ENCODE data around the gene MYL5.

- TF ChIP-seq RFX5 (IDR thresholded peaks at IDR 0.05; ENCODE audit: low read depth, low read length) (no peak), SP1 (IDR thresholded peaks at IDR 0.05; ENCODE audit: low read depth, low read length) (no peak), STAT1 (conservative IDR thresholded peaks at IDR 0.05) (no peak), POLR2AphosphoS5 (IDR thresholded peaks at IDR 0.05; ENCODE audit: low read length) (no peak), CTCF (IDR thresholded peaks at IDR 0.05 in 2 of 3, conservative IDR thresholded peaks at IDR 0.05 in 1 of 3; ENCODE audit: control insufficient read depth in 2 of 3, extremely low read depth in 1 of 3, insufficient read depth in 1 of 3, low read depth in 3 of 3, low read length in 3 of 3) (no peak), CEBPB (IDR thresholded peaks at IDR 0.05; ENCODE audit: borderline replicate concordance in 1 of 2, low read depth in 2 of 2, low read length in 2 of 2) (no peak), ZBED1 (IDR thresholded peaks at IDR 0.05; ENCODE audit: borderline replicate concordance) (no peak), ZBTB33 (IDR thresholded peaks at IDR 0.05) (no peak), TCF3 (IDR thresholded peaks at IDR 0.05; ENCODE audit: borderline replicate concordance, insufficient read depth, low read depth, low read length) (no peak), ZNF384 (IDR thresholded peaks at IDR 0.05; ENCODE audit: borderline replicate concordance, low read depth, low read length) (no peak), SIN3A (IDR thresholded peaks at IDR 0.05; ENCODE audit: low read depth, low read length) (no peak), KAT2A (conservative IDR thresholded peaks at IDR 0.05; ENCODE audit: control insufficient read depth, low read depth, low read length) (no peak), ESRRA (IDR thresholded peaks at IDR 0.05; ENCODE audit: low read length) (no peak)
Measured at GRCh38 chr4:656436-657337, 17.7 kb upstream of the MYL5 start.

Measured in GM12878 (cell line).